PC-3 (cell line): ENCODE measurements around the gene PTPRN2. TPM values are rescaled to one million over a fixed set of nuclear protein-coding genes. Genes with fewer than 3 reads are reported as not detected.

Source experiments
- ATAC-seq: fragments of 200-7000 bp; cut with Tn5 transposase; 2 replicates; pipeline ENCODE4 v1.9.1; 2020; ENCODE audit warnings: mild to moderate bottlenecking, moderate library complexity
- BruUV-seq: library from RNA; stranded (reverse); fragments of 400-500 nt; replicated peaks from 2 replicates; lab custom pipeline; 2021; lab: Mats Ljungman, UMichigan
- CTCF ChIA-PET: fragments of 300-600 bp; sonication (Branson Sonifier 250); formaldehyde crosslinking; loops from one replicate; lab custom pipeline; 2022; ENCODE audit warnings: antibody characterized with exemption; lab: Charles Lee
- POLR2A ChIA-PET: fragments of 300-600 bp; sonication (Branson Sonifier 250); formaldehyde crosslinking; loops from one replicate; lab custom pipeline; 2022; ENCODE audit warnings: antibody characterized with exemption; ENCODE audit not compliant: unreplicated experiment; lab: Charles Lee
- DNase-seq: peaks from one replicate; pipeline ENCODE4 v3.0.0-alpha.2; 2015
- H2AFZ ChIP-seq: fragments of 300-600 bp; sonication (generic); 2 replicates; pipeline ENCODE4 v1.6.0; 2016; ENCODE audit warnings: antibody characterized with exemption, low read length
- H3F3A ChIP-seq: fragments of 300-600 bp; sonication (generic); one replicate; pipeline ENCODE4 v1.6.0; 2017; ENCODE audit warnings: antibody characterized with exemption, low read length, control low read depth, mild to moderate bottlenecking; ENCODE audit not compliant: unreplicated experiment
- H3K27ac ChIP-seq: fragments of 300-600 bp; sonication (generic); 2 replicates; pipeline ENCODE4 v1.5.1; 2016; ENCODE audit warnings: mild to moderate bottlenecking, low read length
- H3K27me3 ChIP-seq: fragments of 300-600 bp; sonication (generic); 2 replicates; pipeline ENCODE4 v1.6.1; 2016; ENCODE audit warnings: low read length, mixed read lengths
- H3K36me3 ChIP-seq: fragments of 300-600 bp; sonication (generic); 2 replicates; pipeline ENCODE4 v1.6.1; 2016; ENCODE audit warnings: low read depth, mixed run types, low read length, mixed read lengths
- H3K4me1 ChIP-seq: fragments of 300-600 bp; sonication (generic); 2 replicates; pipeline ENCODE4 v1.5.1; 2016; ENCODE audit warnings: low read length; ENCODE audit not compliant: insufficient read depth
- H3K4me2 ChIP-seq: fragments of 300-600 bp; sonication (generic); 2 replicates; pipeline ENCODE4 v1.6.0; 2016; ENCODE audit warnings: low read length
- H3K4me3 ChIP-seq: fragments of 300-600 bp; sonication (generic); 2 replicates; pipeline ENCODE4 v1.5.1; 2016; ENCODE audit warnings: mild to moderate bottlenecking, low read length, mixed read lengths
- H3K79me2 ChIP-seq: fragments of 300-600 bp; sonication (generic); 2 replicates; pipeline ENCODE4 v1.6.1; 2017; ENCODE audit warnings: low read length, mixed read lengths
- H3K9ac ChIP-seq: fragments of 300-600 bp; sonication (generic); 2 replicates; pipeline ENCODE4 v1.6.0; 2016; ENCODE audit warnings: mild to moderate bottlenecking, low read length
- H3K9me2 ChIP-seq: fragments of 300-600 bp; sonication (generic); replicated peaks from 2 replicates; pipeline ENCODE4 v1.6.1; 2016; ENCODE audit warnings: mixed run types, low read length, mixed read lengths
- H3K9me3 ChIP-seq: fragments of 300-600 bp; sonication (generic); 2 replicates; pipeline ENCODE4 v1.6.1; 2016; ENCODE audit warnings: low read length, mixed read lengths
- H4K20me1 ChIP-seq: fragments of 300-600 bp; sonication (generic); 2 replicates; pipeline ENCODE4 v1.6.1; 2016; ENCODE audit warnings: low read length, mixed read lengths
- CTCF ChIP-seq: fragments of 300-600 bp; sonication (generic); conservative IDR thresholded peaks from 2 replicates; pipeline ENCODE4 v1.5.1; 2017; ENCODE audit warnings: antibody characterized with exemption, low read depth, mild to moderate bottlenecking, low read length
- EZH2 ChIP-seq: fragments of 300-600 bp; sonication (generic); IDR thresholded peaks from one replicate; pipeline ENCODE4 v1.6.1; 2017; ENCODE audit warnings: antibody characterized with exemption, mild to moderate bottlenecking, low read length; ENCODE audit not compliant: unreplicated experiment
- EZH2phosphoT487 ChIP-seq: fragments of 300-600 bp; sonication (generic); IDR thresholded peaks from 2 replicates; pipeline ENCODE4 v1.6.1; 2018; ENCODE audit warnings: mild to moderate bottlenecking, antibody characterized with exemption, low read length, borderline replicate concordance
- intact Hi-C: fragments of 100-400 bp; cut with micrococcal nuclease; formaldehyde crosslinking; loops from 2 replicates; pipeline ENCODE4 v1.9.0; 2023
- total RNA-seq: library from RNA; depleted of rRNA; stranded (reverse); fragments of >200 nt; gene quantifications from 2 replicates; pipeline ENCODE4 v1.2.3, GENCODE V29; 2014

PTPRN2 gene
- total RNA-seq, 1 experiment from 2014 or later = 3.2 TPM

GRCh38 chr7:157653827-157654207 is 933.8 kb downstream of the PTPRN2 start:
- no peak overlapping the region for H3K9ac ChIP-seq
- ChIA-PET CTCF (no interaction called here), POLR2A (no interaction called here)
- H4K20me1 ChIP-seq = no peaks in the 10 kb centered on the region
- no peak overlapping the region for H2AFZ ChIP-seq
- H3K36me3 ChIP-seq = no peaks in the 10 kb centered on the region
- no peak for DNase-seq
- BruUV-seq = no TSS peak
- no peaks in the 10 kb centered on the region for H3K9me3 ChIP-seq
- H3K27ac ChIP-seq = no peak overlapping the region
- no peaks in the 10 kb centered on the region for H3K27me3 ChIP-seq
- H3K4me1 ChIP-seq = no peaks in the 10 kb centered on the region
- TF ChIP-seq CTCF (no peak), EZH2 (no peak), EZH2phosphoT487 (no peak)
- no peaks in the 10 kb centered on the region for H3K79me2 ChIP-seq
- intact Hi-C loops = no loop called here
- H3K4me2 ChIP-seq = no peak overlapping the region
- H3F3A ChIP-seq = no peaks in the 10 kb centered on the region
- H3K4me3 ChIP-seq = no peak overlapping the region
- no peaks in the 10 kb centered on the region for H3K9me2 ChIP-seq
- no peak for ATAC-seq

- Histone ChIP-seq H4K20me1 (no peaks in the 10 kb centered on the region), H2AFZ (no peak overlapping the region), H3K4me3 (no peak overlapping the region), H3K4me2 (no peak overlapping the region), H3K9ac (no peak overlapping the region), H3K4me1 (no peaks in the 10 kb centered on the region), H3K79me2 (no peaks in the 10 kb centered on the region), H3F3A (no peaks in the 10 kb centered on the region), H3K27me3 (no peaks in the 10 kb centered on the region), H3K27ac (no peak overlapping the region), H3K9me3 (no peaks in the 10 kb centered on the region), H3K9me2 (no peaks in the 10 kb centered on the region), H3K36me3 (no peaks in the 10 kb centered on the region)
- intact Hi-C loops = no loop called here
- ATAC-seq (no peak), DNase-seq (no peak)
- no peak for TF ChIP-seq EZH2phosphoT487
- no peak for TF ChIP-seq CTCF
- TF ChIP-seq EZH2 = no peak
- ChIA-PET POLR2A (no interaction called here), CTCF (no interaction called here)
- BruUV-seq = no TSS peak
Measured at GRCh38 chr7:157652954-157653826, 934.4 kb downstream of the PTPRN2 start.
